ENCODE measurements around the gene PM20D2.

GRCh38 chr6:89184344-89184743 is 38.5 kb downstream of the PM20D2 start:
- TF ChIP-seq CTCF (IDR thresholded peaks at IDR 0.05) (no peak), POLR2A (IDR thresholded peaks at IDR 0.05) (no peak), POLR2AphosphoS5 (IDR thresholded peaks at IDR 0.05) (no peak)

Data from prostate gland (tissue), 2 donors.